ENCODE data around the gene APBB2. TPM values are rescaled to one million over a fixed set of nuclear protein-coding genes. Genes with fewer than 3 reads are reported as not detected.

The APBB2 gene
- total and polyA plus RNA-seq, 4 donors = 4.8 to 31.5 (median 11.2) TPM

GRCh38 chr4:40927074-40927473 is 287.3 kb downstream of the APBB2 start:
- Histone ChIP-seq H3K9ac (ENCODE audit: low read depth in 1 of 2, low read length in 2 of 2) (no peak overlapping the region), H3K27ac (ENCODE audit: low read depth in 1 of 2, low read length in 2 of 2) (no peak overlapping the region), H3K27me3 (ENCODE audit: control insufficient read depth in 4 of 4, insufficient read depth in 4 of 4, low read length in 3 of 4) (no peaks in the 10 kb centered on the region), H3K4me3 (ENCODE audit: low read depth in 1 of 3, low read length in 3 of 3) (no peak overlapping the region), H3K36me3 (ENCODE audit: control insufficient read depth in 4 of 4, insufficient read depth in 3 of 4, low read depth in 1 of 4, low read length in 3 of 4) (peaks cover 0 to 1% (median 0%) of the 10 kb centered on the region in 4 donors), H3K9me3 (ENCODE audit: control insufficient read depth in 4 of 4, low read length in 3 of 4) (no peaks in the 10 kb centered on the region), H3K4me1 (ENCODE audit: control insufficient read depth in 4 of 4, insufficient read depth in 4 of 4, low read length in 3 of 4) (peaks cover 0 to 5% (median 2%) of the 10 kb centered on the region in 4 donors)
- no peak for TF ChIP-seq RXRA (IDR thresholded peaks at IDR 0.05)
- TF ChIP-seq GABPA (IDR thresholded peaks at IDR 0.05 in 1 of 2, conservative IDR thresholded peaks at IDR 0.05 in 1 of 2) = no peak
- no peak for TF ChIP-seq MAX (IDR thresholded peaks at IDR 0.05)
- TF ChIP-seq FOXA1 (IDR thresholded peaks at IDR 0.05) = no peak
- no peak for TF ChIP-seq ZBTB33 (IDR thresholded peaks at IDR 0.05)
- no peak for TF ChIP-seq SP1 (IDR thresholded peaks at IDR 0.05)
- TF ChIP-seq REST (IDR thresholded peaks at IDR 0.05) = no peak
- no peak for TF ChIP-seq JUND (IDR thresholded peaks at IDR 0.05)
- no peak for DNase-seq (ENCODE audit: low spot score)
- WGBS = 84% methylated on average over 4 of the region's 4 CpGs

GRCh38 chr4:40924793-40925117 is 289.6 kb downstream of the APBB2 start:
- no peak overlapping the region for H3K9ac ChIP-seq (ENCODE audit: low read depth in 1 of 2, low read length in 2 of 2)
- H3K4me1 ChIP-seq (ENCODE audit: control insufficient read depth in 4 of 4, insufficient read depth in 4 of 4, low read length in 3 of 4) = peaks cover 0 to 5% (median 2%) of the 10 kb centered on the region in 4 donors
- H3K36me3 ChIP-seq (ENCODE audit: control insufficient read depth in 4 of 4, insufficient read depth in 3 of 4, low read depth in 1 of 4, low read length in 3 of 4) = no peaks in the 10 kb centered on the region
- H3K9me3 ChIP-seq (ENCODE audit: control insufficient read depth in 4 of 4, low read length in 3 of 4) = no peaks in the 10 kb centered on the region
- no peak for TF ChIP-seq TAF1 (conservative IDR thresholded peaks at IDR 0.05)
- TF ChIP-seq NR2F2 (IDR thresholded peaks at IDR 0.05) = no peak
- no peak for TF ChIP-seq HNF4A (conservative IDR thresholded peaks at IDR 0.05)
- TF ChIP-seq CTCF (IDR thresholded peaks at IDR 0.05; ENCODE audit: low read depth, low read length, missing input control) = no peak
- TF ChIP-seq REST (IDR thresholded peaks at IDR 0.05) = no peak
- TF ChIP-seq GABPA (IDR thresholded peaks at IDR 0.05 in 1 of 2, conservative IDR thresholded peaks at IDR 0.05 in 1 of 2) = no peak
- TF ChIP-seq HNF4G (IDR thresholded peaks at IDR 0.05) = no peak
- TF ChIP-seq FOXA2 (IDR thresholded peaks at IDR 0.05) = no peak
- no peak for TF ChIP-seq RAD21 (IDR thresholded peaks at IDR 0.05)
- no peak for TF ChIP-seq ATF3 (IDR thresholded peaks at IDR 0.05)
- TF ChIP-seq YY1 (IDR thresholded peaks at IDR 0.05) = no peak
- no peak for TF ChIP-seq SP1 (IDR thresholded peaks at IDR 0.05)
- no peak for TF ChIP-seq RXRA (IDR thresholded peaks at IDR 0.05)
- TF ChIP-seq ZBTB33 (IDR thresholded peaks at IDR 0.05) = no peak
- no peak for TF ChIP-seq FOXA1 (IDR thresholded peaks at IDR 0.05)
- TF ChIP-seq EGR1 (IDR thresholded peaks at IDR 0.05; ENCODE audit: low read depth in 2 of 2) = no peak
- no peak for TF ChIP-seq JUND (IDR thresholded peaks at IDR 0.05)
- no peak for TF ChIP-seq MAX (IDR thresholded peaks at IDR 0.05)
- no peak for DNase-seq (ENCODE audit: low spot score)
- no peak overlapping the region for H3K27ac ChIP-seq (ENCODE audit: low read depth in 1 of 2, low read length in 2 of 2)
- WGBS = 77% methylated on average over 6 of the region's 6 CpGs
- no peak overlapping the region for H3K4me3 ChIP-seq (ENCODE audit: low read depth in 1 of 3, low read length in 3 of 3)
- H3K27me3 ChIP-seq (ENCODE audit: control insufficient read depth in 4 of 4, insufficient read depth in 4 of 4, low read length in 3 of 4) = no peaks in the 10 kb centered on the region

Measured in liver (tissue), 9 donors.